Measurements from ENCODE around the gene ALDH1L1.

ALDH1L1 gene

DNA sequence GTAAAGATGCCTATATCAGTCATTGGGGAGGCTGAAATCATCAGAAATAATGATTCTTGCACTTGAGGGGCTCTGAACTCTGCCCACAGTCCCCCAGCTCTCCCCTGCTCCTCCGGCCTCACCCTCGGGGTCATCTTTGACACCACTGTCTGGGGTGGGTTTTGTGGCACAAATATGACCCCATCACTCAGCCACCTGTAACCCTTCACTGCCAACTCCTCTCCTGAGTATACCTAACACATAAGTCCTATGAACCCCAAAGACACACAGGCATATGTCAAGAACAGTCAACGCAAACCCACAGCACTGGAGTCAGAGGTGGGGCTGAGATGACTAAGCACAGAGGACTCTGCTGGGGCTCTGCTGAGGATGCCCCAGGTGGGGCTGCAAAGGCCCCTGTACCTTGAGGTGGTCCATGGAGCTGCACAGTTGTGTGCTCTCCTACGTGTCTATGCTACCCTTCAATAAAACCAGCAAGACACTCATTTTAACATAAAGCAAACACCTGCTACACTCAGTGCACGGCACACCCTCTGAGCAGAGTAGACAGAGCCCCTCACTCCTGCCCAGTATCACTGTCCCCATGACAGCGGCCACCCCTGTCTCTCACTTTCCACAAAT lies 126.3 kb downstream of the ALDH1L1 start:
- TF ChIP-seq, protein P1, sequence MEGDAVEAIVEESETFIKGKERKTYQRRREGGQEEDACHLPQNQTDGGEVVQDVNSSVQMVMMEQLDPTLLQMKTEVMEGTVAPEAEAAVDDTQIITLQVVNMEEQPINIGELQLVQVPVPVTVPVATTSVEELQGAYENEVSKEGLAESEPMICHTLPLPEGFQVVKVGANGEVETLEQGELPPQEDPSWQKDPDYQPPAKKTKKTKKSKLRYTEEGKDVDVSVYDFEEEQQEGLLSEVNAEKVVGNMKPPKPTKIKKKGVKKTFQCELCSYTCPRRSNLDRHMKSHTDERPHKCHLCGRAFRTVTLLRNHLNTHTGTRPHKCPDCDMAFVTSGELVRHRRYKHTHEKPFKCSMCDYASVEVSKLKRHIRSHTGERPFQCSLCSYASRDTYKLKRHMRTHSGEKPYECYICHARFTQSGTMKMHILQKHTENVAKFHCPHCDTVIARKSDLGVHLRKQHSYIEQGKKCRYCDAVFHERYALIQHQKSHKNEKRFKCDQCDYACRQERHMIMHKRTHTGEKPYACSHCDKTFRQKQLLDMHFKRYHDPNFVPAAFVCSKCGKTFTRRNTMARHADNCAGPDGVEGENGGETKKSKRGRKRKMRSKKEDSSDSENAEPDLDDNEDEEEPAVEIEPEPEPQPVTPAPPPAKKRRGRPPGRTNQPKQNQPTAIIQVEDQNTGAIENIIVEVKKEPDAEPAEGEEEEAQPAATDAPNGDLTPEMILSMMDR (IDR thresholded peaks at IDR 0.05) = no peak

Measured in LNCAP (cell line).